ENCODE data around the gene RPS3.

Gene RPS3

GRCh38 chr11:75421035-75421602, 21.8 kb downstream of the RPS3 start:
- Mint-ChIP-seq H3K27ac (no peak overlapping the region), H3K4me1 (ENCODE audit: low read depth) (no peaks in the 10 kb centered on the region), H3K9me3 (no peaks in the 10 kb centered on the region), H3K36me3 (ENCODE audit: low read depth) (peaks cover 1% of the 10 kb centered on the region), H3K4me3 (no peak overlapping the region), H3K27me3 (ENCODE audit: low read depth) (no peaks in the 10 kb centered on the region)

DNA sequence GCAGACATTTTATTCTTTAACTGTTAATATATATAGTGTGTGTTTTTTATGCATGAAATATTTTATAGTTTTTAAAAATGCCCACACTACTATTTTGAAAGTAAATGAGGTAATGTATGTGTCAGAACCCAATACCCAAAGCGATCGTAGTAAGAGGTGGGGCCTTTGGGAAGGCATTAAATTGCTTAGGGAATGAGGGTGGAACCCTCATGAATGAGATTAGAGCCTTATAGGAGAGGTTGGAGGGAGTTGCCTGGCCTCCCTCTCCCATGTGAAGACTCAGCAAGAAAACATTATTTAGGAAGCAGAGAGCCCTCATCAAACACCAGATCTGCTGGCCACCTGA, 22.6 kb downstream of the RPS3 start:
- no peak overlapping the region for H3K27ac Mint-ChIP-seq
- no peaks in the 10 kb centered on the region for H3K9me3 Mint-ChIP-seq
- no peaks in the 10 kb centered on the region for H3K27me3 Mint-ChIP-seq (ENCODE audit: low read depth)

GRCh38 chr11:75422248-75423231, 23.2 kb downstream of the RPS3 start:
- Mint-ChIP-seq H3K4me1 (ENCODE audit: low read depth) (no peaks in the 10 kb centered on the region), H3K27me3 (ENCODE audit: low read depth) (peaks cover 2% of the 10 kb centered on the region), H3K9me3 (no peaks in the 10 kb centered on the region), H3K36me3 (ENCODE audit: low read depth) (peaks cover 1% of the 10 kb centered on the region), H3K4me3 (no peak overlapping the region), H3K27ac (no peak overlapping the region)

More for the DNA sequence above, 22.6 kb downstream of the RPS3 start:
- Mint-ChIP-seq H3K4me3 (no peak overlapping the region), H3K36me3 (ENCODE audit: low read depth) (peaks cover 1% of the 10 kb centered on the region), H3K4me1 (ENCODE audit: low read depth) (no peaks in the 10 kb centered on the region)

DNA sequence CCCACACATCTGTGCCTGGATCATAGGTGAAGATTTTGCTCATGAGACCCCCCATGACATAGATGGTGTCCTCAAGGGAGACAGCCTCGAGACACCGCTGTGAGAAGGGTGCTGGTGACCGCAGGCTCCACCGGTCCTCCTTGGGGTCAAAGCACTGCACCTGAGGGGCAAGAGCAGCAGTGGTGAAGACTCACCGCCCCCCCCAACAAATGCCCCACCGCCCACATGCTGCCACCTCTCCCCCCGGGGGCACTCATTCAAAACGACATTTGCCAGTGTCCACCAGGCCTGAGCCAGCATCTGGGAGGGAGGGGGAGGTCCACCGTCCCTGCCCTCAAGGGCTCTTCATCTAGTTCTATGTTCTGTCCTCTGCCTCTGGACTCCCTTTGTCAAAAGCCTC, 24.4 kb downstream of the RPS3 start:
- Mint-ChIP-seq H3K27me3 (ENCODE audit: low read depth) (peaks cover 14% of the 10 kb centered on the region), H3K27ac (no peak overlapping the region), H3K4me3 (no peak overlapping the region)

GRCh38 chr11:75424396-75424795, 25.1 kb downstream of the RPS3 start:
- no peak overlapping the region for H3K27ac Mint-ChIP-seq
- peaks cover 21% of the 10 kb centered on the region for H3K27me3 Mint-ChIP-seq (ENCODE audit: low read depth)
- no peak overlapping the region for H3K4me3 Mint-ChIP-seq
- H3K36me3 Mint-ChIP-seq (ENCODE audit: low read depth): peaks cover 7% of the 10 kb centered on the region
- peaks cover 5% of the 10 kb centered on the region for H3K9me3 Mint-ChIP-seq
- H3K4me1 Mint-ChIP-seq (ENCODE audit: low read depth): peaks cover 13% of the 10 kb centered on the region

More for the DNA sequence above, 24.4 kb downstream of the RPS3 start:
- no peaks in the 10 kb centered on the region for H3K9me3 Mint-ChIP-seq
- H3K36me3 Mint-ChIP-seq (ENCODE audit: low read depth): peaks cover 1% of the 10 kb centered on the region
- H3K4me1 Mint-ChIP-seq (ENCODE audit: low read depth): peaks cover 7% of the 10 kb centered on the region

DNA sequence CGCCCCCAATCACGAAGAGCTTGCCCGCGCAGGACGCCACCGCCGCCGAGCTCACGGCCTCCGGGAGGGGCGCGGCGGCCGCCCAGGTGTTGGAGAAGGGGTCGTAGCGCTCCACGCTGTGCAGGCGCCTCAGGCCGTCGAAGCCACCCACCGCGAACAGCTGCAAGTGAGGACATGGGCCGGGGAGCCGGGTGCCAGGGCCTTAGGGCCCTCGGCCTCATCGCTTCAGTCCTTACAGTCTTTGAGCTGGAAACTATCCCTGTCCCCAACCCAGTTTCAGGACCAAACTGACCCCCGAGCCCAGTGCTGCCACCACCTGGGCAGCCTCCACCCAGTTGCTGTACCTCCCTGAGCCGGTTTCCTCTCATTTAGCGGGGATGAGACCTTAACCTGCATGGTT, 26.1 kb downstream of the RPS3 start:
- Mint-ChIP-seq H3K27me3 (ENCODE audit: low read depth) (peaks cover 23% of the 10 kb centered on the region), H3K27ac (no peak overlapping the region), H3K4me3 (no peak overlapping the region), H3K4me1 (ENCODE audit: low read depth) (peaks cover 14% of the 10 kb centered on the region), H3K9me3 (peaks cover 6% of the 10 kb centered on the region), H3K36me3 (ENCODE audit: low read depth) (peaks cover 8% of the 10 kb centered on the region)

DNA sequence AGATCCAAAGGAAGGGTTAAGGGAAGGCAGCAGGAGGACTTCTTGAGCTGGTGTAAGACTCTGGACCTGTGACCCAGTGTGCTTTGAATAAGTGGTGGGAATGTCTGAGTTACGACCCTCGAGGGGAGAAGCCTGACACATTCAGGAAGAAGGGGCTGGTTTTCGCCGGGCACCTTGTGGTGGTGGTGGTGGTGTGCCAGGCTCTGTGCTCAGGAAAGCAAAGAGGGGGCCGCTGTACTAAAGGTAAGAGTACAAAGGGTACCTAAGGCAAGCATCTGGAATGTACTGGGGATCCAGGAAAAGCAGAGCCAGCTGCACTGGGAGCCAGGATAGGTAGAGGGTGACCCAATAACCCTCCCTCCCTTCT, 27.4 kb downstream of the RPS3 start:
- Mint-ChIP-seq H3K27me3 (ENCODE audit: low read depth) (peaks cover 35% of the 10 kb centered on the region), H3K9me3 (peaks cover 6% of the 10 kb centered on the region), H3K36me3 (ENCODE audit: low read depth) (peaks cover 11% of the 10 kb centered on the region), H3K27ac (no peak overlapping the region), H3K4me1 (ENCODE audit: low read depth) (peaks cover 23% of the 10 kb centered on the region), H3K4me3 (no peak overlapping the region)

DNA sequence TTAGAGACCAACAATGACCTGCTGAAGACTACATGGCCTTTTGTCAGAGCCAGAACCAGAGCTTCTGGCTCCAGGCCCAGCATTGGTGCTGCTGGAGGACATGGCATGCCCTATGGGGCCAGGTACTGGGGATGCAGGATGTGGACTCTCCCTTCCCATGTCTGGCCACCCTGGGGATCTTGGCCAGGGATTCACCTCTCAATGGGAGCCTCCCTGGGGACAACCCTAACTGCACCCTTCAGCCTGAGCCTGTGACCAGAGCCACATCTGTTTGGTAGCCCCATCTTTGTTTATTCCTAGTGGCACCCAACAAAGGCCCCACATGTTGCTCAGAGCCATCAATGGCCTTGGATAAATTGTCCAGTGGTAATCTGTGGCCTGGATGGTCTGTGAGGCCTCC, 27.9 kb downstream of the RPS3 start:
- Mint-ChIP-seq H3K27ac (no peak overlapping the region), H3K4me1 (ENCODE audit: low read depth) (peaks cover 23% of the 10 kb centered on the region), H3K36me3 (ENCODE audit: low read depth) (peaks cover 12% of the 10 kb centered on the region), H3K4me3 (no peak overlapping the region), H3K27me3 (ENCODE audit: low read depth) (peaks cover 40% of the 10 kb centered on the region), H3K9me3 (peaks cover 6% of the 10 kb centered on the region)

- H3K4me3 Mint-ChIP-seq: peak overlapping the region; percentile 62
- H3K9me3 Mint-ChIP-seq: peaks cover 6% of the 10 kb centered on the region
- peaks cover 12% of the 10 kb centered on the region for H3K36me3 Mint-ChIP-seq (ENCODE audit: low read depth)
- H3K27ac Mint-ChIP-seq: no peak overlapping the region
- H3K4me1 Mint-ChIP-seq (ENCODE audit: low read depth): peaks cover 23% of the 10 kb centered on the region
- H3K27me3 Mint-ChIP-seq (ENCODE audit: low read depth): peaks cover 51% of the 10 kb centered on the region
These were observed 29.0 kb downstream of the RPS3 start for GRCh38 chr11:75428281-75428724.

DNA sequence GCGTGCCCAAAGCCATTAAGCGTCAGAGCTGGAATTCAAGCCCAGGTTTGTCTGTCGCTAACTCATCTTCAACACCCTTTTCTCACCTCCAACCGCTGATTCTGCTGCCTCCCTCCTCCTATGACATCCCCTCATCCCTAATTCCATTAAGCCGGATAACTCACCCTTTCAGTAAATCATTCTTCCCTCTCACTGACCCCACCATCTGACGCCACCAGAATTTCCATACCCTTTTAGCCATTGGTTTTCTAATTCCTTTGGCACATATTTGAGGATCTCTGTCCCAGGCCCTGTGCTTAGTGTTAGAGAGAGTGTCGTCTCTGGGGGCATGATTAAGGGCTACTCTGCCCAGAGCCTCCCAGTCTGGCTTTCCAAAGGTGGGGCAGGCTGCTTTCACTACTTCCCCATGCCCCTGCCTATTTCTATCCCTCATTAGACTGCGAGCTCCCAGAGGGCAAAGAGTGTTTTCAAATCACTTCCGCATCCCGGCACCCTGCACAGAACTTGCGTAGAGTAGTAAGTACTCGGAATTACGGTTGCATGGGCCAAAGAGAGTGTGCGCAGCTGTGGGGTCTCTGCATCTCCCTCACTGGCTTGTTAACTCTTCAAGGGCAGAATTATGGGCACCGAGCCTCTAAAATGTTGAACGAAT, 29.8 kb downstream of the RPS3 start:
- peaks cover 6% of the 10 kb centered on the region for H3K9me3 Mint-ChIP-seq
- peaks cover 12% of the 10 kb centered on the region for H3K36me3 Mint-ChIP-seq (ENCODE audit: low read depth)
- peak overlapping the region; percentile 79 for H3K4me3 Mint-ChIP-seq
- peaks cover 23% of the 10 kb centered on the region for H3K4me1 Mint-ChIP-seq (ENCODE audit: low read depth)
- peaks cover 56% of the 10 kb centered on the region for H3K27me3 Mint-ChIP-seq (ENCODE audit: low read depth)
- H3K27ac Mint-ChIP-seq: peak overlapping the region; percentile 69

DNA sequence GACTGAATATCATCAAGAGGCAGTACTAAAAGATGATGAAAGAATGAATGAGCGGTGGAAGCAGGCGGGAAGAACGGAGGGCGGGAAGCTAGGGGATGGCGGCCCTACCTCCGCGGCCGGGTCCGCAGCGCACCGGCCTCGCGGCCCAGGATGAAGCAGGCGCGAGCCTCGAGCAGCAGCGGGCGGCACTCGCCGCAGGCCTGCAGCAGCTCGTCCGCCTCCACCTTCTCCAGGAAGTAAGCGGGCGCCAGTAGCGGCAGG, 30.3 kb downstream of the RPS3 start:
- H3K36me3 Mint-ChIP-seq (ENCODE audit: low read depth): peaks cover 12% of the 10 kb centered on the region
- peaks cover 56% of the 10 kb centered on the region for H3K27me3 Mint-ChIP-seq (ENCODE audit: low read depth)
- peaks cover 23% of the 10 kb centered on the region for H3K4me1 Mint-ChIP-seq (ENCODE audit: low read depth)
- H3K27ac Mint-ChIP-seq: peak overlapping the region; percentile 69
- peak overlapping the region; percentile 79 for H3K4me3 Mint-ChIP-seq
- peaks cover 6% of the 10 kb centered on the region for H3K9me3 Mint-ChIP-seq

DNA sequence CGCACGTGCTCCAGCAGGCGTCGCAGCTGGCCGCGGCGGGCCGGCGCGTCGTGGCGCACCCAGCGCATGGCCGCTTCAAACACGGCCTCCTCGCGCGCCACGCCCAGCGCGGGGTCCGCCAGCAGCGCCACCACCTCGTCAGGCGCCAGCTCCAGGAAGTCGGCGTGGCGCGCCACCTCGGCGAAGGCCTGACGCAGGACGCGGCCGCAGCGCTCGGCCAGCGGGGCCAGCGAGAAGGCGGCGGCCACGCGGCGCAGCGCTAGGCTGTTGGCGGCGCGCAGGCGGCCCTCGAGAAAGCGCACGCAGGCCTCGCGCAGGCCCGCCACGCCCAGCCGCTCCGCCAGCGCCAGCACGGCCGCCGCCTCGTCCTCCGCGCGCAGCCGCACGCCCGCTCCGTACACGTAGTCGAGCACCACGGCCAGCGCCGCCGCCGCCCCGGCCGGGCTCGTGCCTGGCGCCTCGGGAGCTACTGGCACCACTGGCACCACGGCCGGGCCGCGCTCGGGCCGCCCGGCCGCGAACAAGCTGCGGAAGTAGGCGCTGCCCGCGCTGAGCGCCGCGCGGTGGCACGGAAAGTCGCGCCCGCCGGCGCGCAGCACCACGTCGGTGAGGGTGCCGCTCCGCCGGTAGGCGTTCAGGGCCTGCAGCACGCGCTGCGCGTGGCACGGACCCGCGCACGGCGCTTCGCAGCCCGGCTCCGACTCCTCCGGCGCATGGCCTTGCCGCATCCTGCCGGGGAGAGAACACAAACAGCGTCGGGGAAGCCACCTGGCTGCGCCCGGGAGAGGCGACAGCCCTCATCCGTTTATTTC, 30.8 kb downstream of the RPS3 start:
- peaks cover 12% of the 10 kb centered on the region for H3K36me3 Mint-ChIP-seq (ENCODE audit: low read depth)
- H3K4me1 Mint-ChIP-seq (ENCODE audit: low read depth): peaks cover 23% of the 10 kb centered on the region
- peak overlapping the region; percentile 77 for H3K27ac Mint-ChIP-seq
- H3K27me3 Mint-ChIP-seq (ENCODE audit: low read depth): peaks cover 56% of the 10 kb centered on the region
- peak overlapping the region; percentile 84 for H3K4me3 Mint-ChIP-seq
- peaks cover 6% of the 10 kb centered on the region for H3K9me3 Mint-ChIP-seq

- Mint-ChIP-seq H3K27me3 (ENCODE audit: low read depth) (peaks cover 56% of the 10 kb centered on the region), H3K27ac (peak overlapping the region; percentile 77), H3K36me3 (ENCODE audit: low read depth) (peaks cover 12% of the 10 kb centered on the region), H3K4me1 (ENCODE audit: low read depth) (peaks cover 23% of the 10 kb centered on the region), H3K9me3 (peaks cover 6% of the 10 kb centered on the region), H3K4me3 (peak overlapping the region; percentile 84)
These were observed 31.6 kb downstream of the RPS3 start for GRCh38 chr11:75430714-75431532.

Data from T-helper 1 cell treated with Interleukin-12 subunit alpha and Interleukin-12 subunit beta and Interleukin-4 antibody, amounts not matched to agents 30 μg/mL and 1 μg/mL, for 36 hours (primary cell).